HepG2 (cell line): ENCODE measurements around the gene CDCA5. TPM values are rescaled to one million over a fixed set of nuclear protein-coding genes. Genes with fewer than 3 reads are reported as not detected.

Source experiments
- KDM3A ChIP-seq: IDR thresholded peaks from 2 replicates; pipeline ENCODE4 v1.6.1; 2018; ENCODE audit warnings: low read depth, missing compliant biosample characterization
- MYC ChIP-seq: sonication (generic); formaldehyde crosslinking; IDR thresholded peaks from 2 replicates; pipeline ENCODE4 v1.9.0; 2021; ENCODE audit warnings: missing genetic modification reagents, borderline replicate concordance
- PAX8 ChIP-seq: sonication (generic); formaldehyde crosslinking; IDR thresholded peaks from 2 replicates; pipeline ENCODE4 v1.8.0; 2022; ENCODE audit warnings: mild to moderate bottlenecking, missing genetic modification reagents, borderline replicate concordance
- PITX1 ChIP-seq: sonication (generic); formaldehyde crosslinking; IDR thresholded peaks from 2 replicates; pipeline ENCODE4 v1.5.1; 2020; ENCODE audit warnings: mild to moderate bottlenecking, missing genetic modification reagents
- POLR2A ChIP-seq, 2 experiments: IDR thresholded peaks; 2 replicates each; pipeline ENCODE4 v1.6.1; 2011; ENCODE audit warnings: low read depth in 2 of 2, low read length in 2 of 2, mild to moderate bottlenecking in 1 of 2, moderate library complexity in 1 of 2; ENCODE audit not compliant: insufficient read depth in 1 of 2
- RXRA ChIP-seq: sonication (generic); formaldehyde crosslinking; IDR thresholded peaks from 2 replicates; pipeline ENCODE4 v1.5.1; 2020; ENCODE audit warnings: missing genetic modification reagents
- SKI ChIP-seq: fragments of 450-650 bp; IDR thresholded peaks from one replicate; pipeline ENCODE4 v1.6.1; 2018; ENCODE audit warnings: mild to moderate bottlenecking; ENCODE audit not compliant: partially characterized antibody
- SP2 ChIP-seq: sonication (generic); formaldehyde crosslinking; IDR thresholded peaks from 2 replicates; pipeline ENCODE4 v1.5.1; 2020; ENCODE audit warnings: mild to moderate bottlenecking, missing genetic modification reagents
- TBP ChIP-seq: sonication (generic); formaldehyde crosslinking; IDR thresholded peaks from 2 replicates; pipeline ENCODE4 v1.5.0; 2020; ENCODE audit warnings: missing genetic modification reagents
- ZFY ChIP-seq: sonication (generic); formaldehyde crosslinking; IDR thresholded peaks from 2 replicates; pipeline ENCODE4 v1.4.0; 2020; ENCODE audit warnings: missing genetic modification reagents
- ZMYM3 ChIP-seq: sonication (generic); formaldehyde crosslinking; IDR thresholded peaks from 2 replicates; pipeline ENCODE4 v1.5.1; 2020; ENCODE audit warnings: mild to moderate bottlenecking, missing genetic modification reagents
- ZNF264 ChIP-seq: sonication (generic); formaldehyde crosslinking; IDR thresholded peaks from 2 replicates; pipeline ENCODE4 v1.4.0; 2020; ENCODE audit warnings: missing genetic modification reagents
- ZNF432 ChIP-seq: sonication (generic); formaldehyde crosslinking; IDR thresholded peaks from 2 replicates; pipeline ENCODE4 v1.5.0; 2020; ENCODE audit warnings: missing genetic modification reagents, mild to moderate bottlenecking, borderline replicate concordance
- ZNF552 ChIP-seq: sonication (generic); formaldehyde crosslinking; IDR thresholded peaks from 2 replicates; pipeline ENCODE4 v1.9.0; 2022; ENCODE audit warnings: missing genetic modification reagents, mild to moderate bottlenecking, borderline replicate concordance
- ZNF567 ChIP-seq: sonication (generic); formaldehyde crosslinking; IDR thresholded peaks from 2 replicates; pipeline ENCODE4 v1.8.1; 2023; ENCODE audit warnings: mild to moderate bottlenecking, missing genetic modification reagents, borderline replicate concordance
- ZNF619 ChIP-seq: sonication (generic); formaldehyde crosslinking; IDR thresholded peaks from 2 replicates; pipeline ENCODE4 v1.4.0; 2020; ENCODE audit warnings: mild to moderate bottlenecking, missing genetic modification reagents
- ZNF660 ChIP-seq: sonication (generic); formaldehyde crosslinking; IDR thresholded peaks from 2 replicates; pipeline ENCODE4 v1.5.1; 2020; ENCODE audit warnings: mild to moderate bottlenecking, low read depth, missing genetic modification reagents, borderline replicate concordance
- ZNF703 ChIP-seq: sonication (generic); formaldehyde crosslinking; IDR thresholded peaks from 2 replicates; pipeline ENCODE4 v1.5.1; 2020; ENCODE audit warnings: missing genetic modification reagents, mild to moderate bottlenecking, moderate library complexity, borderline replicate concordance
- ZNF709 ChIP-seq: sonication (generic); formaldehyde crosslinking; IDR thresholded peaks from 2 replicates; pipeline ENCODE4 v1.5.0; 2020; ENCODE audit warnings: mild to moderate bottlenecking, missing genetic modification reagents
- ZNF776 ChIP-seq: sonication (generic); formaldehyde crosslinking; IDR thresholded peaks from 2 replicates; pipeline ENCODE4 v1.4.0; 2020; ENCODE audit warnings: mild to moderate bottlenecking, missing genetic modification reagents
- ZSCAN29 ChIP-seq: sonication (generic); formaldehyde crosslinking; conservative IDR thresholded peaks from 2 replicates; pipeline ENCODE4 v1.4.0; 2020; ENCODE audit warnings: mild to moderate bottlenecking, missing genetic modification reagents
- ZSCAN30 ChIP-seq: sonication (generic); formaldehyde crosslinking; IDR thresholded peaks from 2 replicates; pipeline ENCODE4 v1.5.0; 2020; ENCODE audit warnings: mild to moderate bottlenecking, missing genetic modification reagents
- ZZZ3 ChIP-seq: sonication (generic); formaldehyde crosslinking; IDR thresholded peaks from 2 replicates; pipeline ENCODE4 v1.4.0; 2020; ENCODE audit warnings: missing genetic modification reagents, mild to moderate bottlenecking, borderline replicate concordance
- polyA plus RNA-seq, 8 experiments: library from polyadenylated mRNA; depleted of rRNA in 3 of 8; stranded (reverse) in 7 of 8; unstranded in 1 of 8; fragments of >200 nt; fragmentation: Illumina TruSeq in 4 of 8; extraction: Trizol in 4 of 8; gene quantifications; 2 replicates each; pipeline versions ENCODE4 v1.2.1 to v1.2.3, GENCODE V29; 2011 to 2016; ENCODE audit warnings: low read depth in 4 of 8, missing spikeins in 1 of 8, mixed read lengths in 1 of 8; ENCODE audit not compliant: insufficient read depth in 1 of 8
- total RNA-seq, 5 experiments: library from RNA; depleted of rRNA; stranded (reverse); fragments of >200 nt; fragmentation: Illumina TruSeq; extraction: Trizol; gene quantifications; 2 replicates each; pipeline ENCODE4 v1.2.3, GENCODE V29; 2016; ENCODE audit warnings: low read depth in 1 of 5
- TF ChIP-seq, protein P1 (sequence below): sonication (generic); formaldehyde crosslinking; IDR thresholded peaks from 2 replicates; pipeline ENCODE4 v1.5.0; 2020; ENCODE audit warnings: missing genetic modification reagents
- TF ChIP-seq, protein P2 (sequence below): sonication (generic); formaldehyde crosslinking; IDR thresholded peaks from 2 replicates; pipeline ENCODE4 v1.5.1; 2020; ENCODE audit warnings: mild to moderate bottlenecking, moderate library complexity, missing genetic modification reagents
- TF ChIP-seq, protein P3 (sequence below): sonication (generic); formaldehyde crosslinking; conservative IDR thresholded peaks from 2 replicates; pipeline ENCODE4 v1.4.0; 2020; ENCODE audit warnings: missing genetic modification reagents
- TF ChIP-seq, protein P4 (sequence below): sonication (generic); formaldehyde crosslinking; IDR thresholded peaks from 2 replicates; pipeline ENCODE4 v1.5.0; 2020; ENCODE audit warnings: missing genetic modification reagents

Gene CDCA5
- total and polyA plus RNA-seq, 2 of the 13 experiments (the other 11 are each of a cell fraction or from before 2014, with no cell fraction given) = 13.5 to 50.6 TPM

DNA sequence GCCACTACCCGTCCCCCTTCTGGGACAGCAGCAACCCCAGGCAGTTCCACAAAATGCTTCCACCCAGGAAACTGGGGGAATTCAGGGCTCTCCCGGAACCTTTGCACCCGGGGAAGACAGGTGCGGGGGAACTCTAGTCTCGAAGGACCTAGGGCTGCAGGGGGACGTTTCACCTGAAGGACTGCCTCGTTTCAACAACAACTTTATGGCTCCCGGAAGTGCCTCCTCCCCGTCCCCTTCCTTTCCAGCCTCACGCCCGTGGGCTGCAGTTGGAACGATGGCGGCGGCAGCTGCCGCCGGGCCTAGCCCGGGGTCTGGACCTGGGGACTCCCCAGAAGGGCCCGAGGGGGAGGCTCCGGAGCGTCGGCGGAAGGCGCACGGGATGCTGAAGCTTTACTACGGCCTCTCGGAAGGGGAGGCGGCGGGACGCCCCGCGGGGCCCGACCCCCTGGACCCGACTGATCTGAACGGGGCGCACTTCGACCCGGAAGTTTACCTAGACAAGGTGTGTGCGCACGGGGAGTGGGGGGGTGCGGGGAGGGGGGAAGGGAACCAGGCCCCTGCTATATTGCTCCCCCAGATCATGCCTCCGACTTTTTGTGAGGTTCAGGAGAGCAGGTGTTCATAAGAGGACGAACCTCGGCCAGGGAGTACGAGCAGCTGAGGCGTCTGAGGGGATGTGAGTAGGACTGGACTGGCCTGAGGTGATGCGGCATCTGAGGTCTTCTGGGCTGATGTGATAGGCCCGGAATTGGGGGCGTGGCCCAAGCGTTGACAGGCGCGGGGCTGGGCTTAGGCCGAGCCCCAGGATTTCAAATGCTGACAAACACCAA, 12.3 kb upstream of the CDCA5 start, which contains the start of gene VPS51 (continued):
- TF ChIP-seq ZFY = peak; percentile 93
- TF ChIP-seq MYC (CRISPR knock-in tag) = peak; percentile 77; the same call in 1 of the 2 replicates
- peak; percentile 69 for TF ChIP-seq SP2 (CRISPR knock-in tag)
- TF ChIP-seq, protein P1, sequence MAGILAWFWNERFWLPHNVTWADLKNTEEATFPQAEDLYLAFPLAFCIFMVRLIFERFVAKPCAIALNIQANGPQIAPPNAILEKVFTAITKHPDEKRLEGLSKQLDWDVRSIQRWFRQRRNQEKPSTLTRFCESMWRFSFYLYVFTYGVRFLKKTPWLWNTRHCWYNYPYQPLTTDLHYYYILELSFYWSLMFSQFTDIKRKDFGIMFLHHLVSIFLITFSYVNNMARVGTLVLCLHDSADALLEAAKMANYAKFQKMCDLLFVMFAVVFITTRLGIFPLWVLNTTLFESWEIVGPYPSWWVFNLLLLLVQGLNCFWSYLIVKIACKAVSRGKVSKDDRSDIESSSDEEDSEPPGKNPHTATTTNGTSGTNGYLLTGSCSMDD (CRISPR knock-in tag) = no peak
- TF ChIP-seq ZNF552 = 0 out of 2 replicates have a peak, but pooled peaks have one; percentile 63
- TF ChIP-seq ZSCAN29 = no peak; the same call in 1 of the 2 replicates
- peak; percentile 65 for TF ChIP-seq ZMYM3 (CRISPR knock-in tag)
- TF ChIP-seq ZSCAN30 (CRISPR knock-in tag) = peak; percentile 94
- TF ChIP-seq, protein P2, sequence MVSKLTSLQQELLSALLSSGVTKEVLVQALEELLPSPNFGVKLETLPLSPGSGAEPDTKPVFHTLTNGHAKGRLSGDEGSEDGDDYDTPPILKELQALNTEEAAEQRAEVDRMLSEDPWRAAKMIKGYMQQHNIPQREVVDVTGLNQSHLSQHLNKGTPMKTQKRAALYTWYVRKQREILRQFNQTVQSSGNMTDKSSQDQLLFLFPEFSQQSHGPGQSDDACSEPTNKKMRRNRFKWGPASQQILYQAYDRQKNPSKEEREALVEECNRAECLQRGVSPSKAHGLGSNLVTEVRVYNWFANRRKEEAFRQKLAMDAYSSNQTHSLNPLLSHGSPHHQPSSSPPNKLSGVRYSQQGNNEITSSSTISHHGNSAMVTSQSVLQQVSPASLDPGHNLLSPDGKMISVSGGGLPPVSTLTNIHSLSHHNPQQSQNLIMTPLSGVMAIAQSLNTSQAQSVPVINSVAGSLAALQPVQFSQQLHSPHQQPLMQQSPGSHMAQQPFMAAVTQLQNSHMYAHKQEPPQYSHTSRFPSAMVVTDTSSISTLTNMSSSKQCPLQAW (CRISPR knock-in tag) = no peak; the same call in 1 of the 2 replicates
- peak; percentile 83 to 88 for TF ChIP-seq POLR2A (IDR thresholded peaks at IDR 0.05; ENCODE audit: insufficient read depth in 1 of 2, low read depth in 2 of 2, low read length in 2 of 2)
- TF ChIP-seq SKI = peak; percentile 34
- TF ChIP-seq, protein P3, sequence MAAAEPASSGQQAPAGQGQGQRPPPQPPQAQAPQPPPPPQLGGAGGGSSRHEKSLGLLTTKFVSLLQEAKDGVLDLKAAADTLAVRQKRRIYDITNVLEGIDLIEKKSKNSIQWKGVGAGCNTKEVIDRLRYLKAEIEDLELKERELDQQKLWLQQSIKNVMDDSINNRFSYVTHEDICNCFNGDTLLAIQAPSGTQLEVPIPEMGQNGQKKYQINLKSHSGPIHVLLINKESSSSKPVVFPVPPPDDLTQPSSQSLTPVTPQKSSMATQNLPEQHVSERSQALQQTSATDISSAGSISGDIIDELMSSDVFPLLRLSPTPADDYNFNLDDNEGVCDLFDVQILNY (CRISPR knock-in tag) = peak; percentile 70; the same call in 1 of the 2 replicates
- TF ChIP-seq PITX1 (CRISPR knock-in tag) = peak; percentile 64
- TF ChIP-seq ZNF432 (CRISPR knock-in tag) = no peak
- TF ChIP-seq RXRA (CRISPR knock-in tag) = peak; percentile 63
- peak; percentile 72; the same call in 1 of the 2 replicates for TF ChIP-seq ZZZ3 (CRISPR knock-in tag)
- TF ChIP-seq KDM3A (CRISPR knock-in tag) = peak; percentile 55; the same call in 1 of the 2 replicates
- TF ChIP-seq ZNF619 (CRISPR knock-in tag) = no peak; the same call in 1 of the 2 replicates
- no peak for TF ChIP-seq ZNF709 (CRISPR knock-in tag)
- TF ChIP-seq ZNF567 (CRISPR knock-in tag) = no peak; the same call in 1 of the 2 replicates
- no peak for TF ChIP-seq ZNF660 (CRISPR knock-in tag)
- TF ChIP-seq, protein P4, sequence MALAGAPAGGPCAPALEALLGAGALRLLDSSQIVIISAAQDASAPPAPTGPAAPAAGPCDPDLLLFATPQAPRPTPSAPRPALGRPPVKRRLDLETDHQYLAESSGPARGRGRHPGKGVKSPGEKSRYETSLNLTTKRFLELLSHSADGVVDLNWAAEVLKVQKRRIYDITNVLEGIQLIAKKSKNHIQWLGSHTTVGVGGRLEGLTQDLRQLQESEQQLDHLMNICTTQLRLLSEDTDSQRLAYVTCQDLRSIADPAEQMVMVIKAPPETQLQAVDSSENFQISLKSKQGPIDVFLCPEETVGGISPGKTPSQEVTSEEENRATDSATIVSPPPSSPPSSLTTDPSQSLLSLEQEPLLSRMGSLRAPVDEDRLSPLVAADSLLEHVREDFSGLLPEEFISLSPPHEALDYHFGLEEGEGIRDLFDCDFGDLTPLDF = 0 out of 2 replicates have a peak, but pooled peaks have one; percentile 24
- no peak for TF ChIP-seq TBP
- 0 out of 2 replicates have a peak, but pooled peaks have one; percentile 69 for TF ChIP-seq ZNF776 (CRISPR knock-in tag)
- TF ChIP-seq ZNF264 (CRISPR knock-in tag) = no peak
- TF ChIP-seq PAX8 (CRISPR knock-in tag) = no peak
- no peak; the same call in 1 of the 2 replicates for TF ChIP-seq ZNF703 (CRISPR knock-in tag)
